GM18505 (cell line): ENCODE data around the gene ARL14.

Experiments
- ATAC-seq: cut with Tn5 transposase; IDR thresholded peaks from one replicate; pipeline ENCODE4 v1.9.1; 2021; ENCODE audit not compliant: unreplicated experiment
- POLR2A ChIP-seq: IDR thresholded peaks from 4 replicates; pipeline ENCODE4 v1.6.1; 2011; ENCODE audit warnings: borderline replicate concordance; ENCODE audit not compliant: insufficient read depth, insufficient read length; ENCODE audit errors: extremely low read depth

ARL14 gene

DNA sequence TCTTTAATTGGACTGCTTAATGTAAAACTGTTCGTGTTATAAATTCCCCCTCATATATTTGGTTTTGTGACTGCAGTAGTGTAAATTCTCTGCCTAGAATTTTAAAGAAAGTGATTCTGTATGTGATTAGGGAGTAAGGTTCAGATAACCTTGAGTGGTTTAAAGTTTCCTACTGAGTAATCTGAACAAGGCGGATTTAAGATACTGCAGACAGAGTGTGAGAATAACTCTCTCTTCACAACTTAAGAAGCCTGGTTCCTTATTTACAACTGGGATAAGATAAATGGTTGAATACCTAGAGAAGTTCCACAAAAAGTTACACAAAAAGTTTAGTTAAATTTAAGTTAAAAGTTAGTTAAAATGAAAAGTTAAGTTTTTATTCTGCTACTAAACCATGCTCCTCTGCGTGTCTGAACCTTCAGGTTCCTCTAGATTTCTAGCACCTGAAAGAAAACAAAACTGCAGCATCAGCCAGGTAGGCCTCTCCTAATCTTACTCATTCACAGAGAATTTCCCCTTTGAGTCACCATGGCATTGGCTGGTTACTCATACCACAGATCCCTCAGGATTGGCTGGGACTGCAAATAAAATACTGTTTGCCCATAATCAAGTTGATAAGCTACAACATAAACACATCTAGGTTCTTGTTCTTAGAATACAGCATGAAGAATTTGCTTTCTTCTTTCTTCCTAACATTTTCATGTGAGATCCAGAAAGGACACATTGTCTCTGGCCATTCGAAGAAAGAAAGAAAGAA is at the start of gene ARL14:
ARL14 (plus strand) TSS at position 614 of the 757 bp plus-strand sequence. CDS start 187 bp downstream, outside the sequence.
- ATAC-seq = no peak
- no peak for TF ChIP-seq POLR2A

DNA sequence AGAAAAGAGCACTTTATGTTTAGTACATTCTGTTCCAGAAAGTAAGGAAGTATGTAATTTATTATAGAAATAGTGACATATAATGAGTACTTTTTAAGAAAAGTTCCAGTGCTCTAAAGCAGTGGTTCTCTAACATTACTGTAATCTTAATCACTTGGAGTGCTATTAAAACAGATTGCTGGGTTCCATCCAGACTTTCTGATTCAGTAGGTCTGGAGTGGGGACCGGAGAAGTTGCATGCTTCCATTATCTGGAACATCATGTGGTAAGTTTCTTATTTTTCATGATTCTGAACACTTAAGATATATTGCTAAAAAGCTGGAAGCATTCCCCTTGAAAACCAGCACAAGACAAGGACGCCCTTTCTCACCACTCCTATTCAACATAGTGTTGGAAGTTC is 47.5 kb upstream of the ARL14 start:
- ATAC-seq = no peak
- no peak for TF ChIP-seq POLR2A

DNA sequence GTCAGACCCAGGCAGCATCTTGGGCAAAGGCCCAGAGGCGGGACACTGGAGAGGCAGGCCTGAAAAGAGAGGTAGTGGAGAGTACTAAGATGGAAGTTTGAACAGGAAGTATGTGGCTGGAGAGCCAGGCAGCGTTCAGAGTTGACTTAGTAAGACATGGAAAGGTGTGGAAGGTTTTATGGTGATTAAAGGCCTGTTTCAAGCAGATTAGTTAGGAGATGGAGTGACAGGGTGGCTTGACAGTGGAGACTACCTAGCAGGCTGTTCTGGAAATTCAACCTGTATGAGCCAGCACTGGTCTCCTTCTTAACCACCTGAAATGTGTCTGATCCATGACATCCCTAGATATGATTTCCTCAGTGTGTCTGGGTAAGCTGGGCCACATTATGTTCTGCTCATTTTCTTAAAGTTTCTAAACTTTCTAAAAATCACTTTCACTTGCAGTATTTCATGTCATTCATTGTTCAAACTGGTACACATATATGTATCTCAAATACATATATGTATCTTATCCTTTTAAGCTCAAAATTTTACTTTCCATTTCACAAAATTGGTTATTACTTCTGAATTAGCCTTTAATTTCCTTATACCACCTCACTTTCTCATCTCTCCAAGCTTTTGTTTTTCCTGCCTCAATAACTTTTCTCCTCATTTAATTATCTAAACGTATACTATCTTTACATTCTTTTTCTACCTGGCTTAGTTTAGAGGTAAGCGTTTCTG is 43.4 kb upstream of the ARL14 start:
- no peak for ATAC-seq
- no peak for TF ChIP-seq POLR2A

DNA sequence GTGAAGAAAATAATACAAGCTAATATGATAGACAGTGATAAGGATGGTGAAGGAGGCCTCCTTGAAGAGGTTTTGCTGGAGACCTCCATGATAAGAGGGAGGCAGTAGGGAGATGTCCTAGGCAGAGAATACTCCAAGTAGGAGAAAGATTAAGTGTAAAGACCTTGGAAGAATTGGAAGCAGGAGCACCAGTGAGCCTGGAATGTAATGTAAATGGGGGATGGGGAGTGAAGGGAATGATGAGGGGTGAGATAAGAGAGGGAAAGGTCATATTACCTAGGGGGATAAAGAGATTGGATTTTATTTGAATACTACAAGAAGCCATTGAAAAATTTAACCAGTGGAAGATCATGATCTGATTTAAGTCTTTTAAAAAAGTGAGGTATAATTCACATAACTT is 41.7 kb upstream of the ARL14 start:
- no peak for ATAC-seq
- TF ChIP-seq POLR2A = no peak

DNA sequence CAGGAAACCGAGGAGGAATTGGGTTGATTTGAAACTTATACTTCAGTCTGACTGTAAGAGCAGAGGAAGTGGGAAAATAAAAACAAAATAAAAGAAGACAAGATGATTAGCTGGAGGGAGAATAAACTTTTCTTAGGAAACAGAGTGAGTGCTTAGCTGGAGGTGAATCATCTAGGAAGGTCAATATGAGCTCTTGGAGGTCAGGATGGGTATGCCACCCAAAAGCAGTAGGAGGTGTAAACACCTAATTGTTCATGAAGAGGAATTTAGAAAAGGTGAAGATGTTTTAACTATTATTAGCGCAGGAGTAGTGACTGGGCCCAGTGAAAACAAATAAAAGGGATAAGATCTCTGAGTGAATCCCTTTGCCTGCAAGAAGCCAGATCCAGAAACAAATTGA is 39.9 kb upstream of the ARL14 start:
- ATAC-seq = no peak
- TF ChIP-seq POLR2A = no peak

DNA sequence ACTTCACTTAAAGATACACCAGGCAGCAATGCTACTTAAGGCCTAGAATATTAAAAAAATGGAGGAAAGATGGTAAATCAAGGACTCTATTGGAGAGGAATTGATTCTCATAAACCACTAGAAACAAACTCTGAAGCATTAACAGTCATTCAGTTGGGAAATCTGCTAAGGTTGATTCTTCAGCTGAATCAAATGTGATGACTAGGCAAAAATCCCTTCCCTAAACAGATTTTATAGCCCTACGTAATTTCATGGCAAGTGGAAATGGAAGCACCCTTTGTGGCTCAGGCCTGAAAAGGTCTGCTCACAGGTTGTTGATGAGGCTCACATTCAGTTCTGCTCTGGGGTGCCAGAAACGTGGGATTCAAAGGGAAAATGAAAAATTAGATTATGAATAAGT is 38.8 kb upstream of the ARL14 start:
- TF ChIP-seq POLR2A = no peak
- ATAC-seq = no peak

DNA sequence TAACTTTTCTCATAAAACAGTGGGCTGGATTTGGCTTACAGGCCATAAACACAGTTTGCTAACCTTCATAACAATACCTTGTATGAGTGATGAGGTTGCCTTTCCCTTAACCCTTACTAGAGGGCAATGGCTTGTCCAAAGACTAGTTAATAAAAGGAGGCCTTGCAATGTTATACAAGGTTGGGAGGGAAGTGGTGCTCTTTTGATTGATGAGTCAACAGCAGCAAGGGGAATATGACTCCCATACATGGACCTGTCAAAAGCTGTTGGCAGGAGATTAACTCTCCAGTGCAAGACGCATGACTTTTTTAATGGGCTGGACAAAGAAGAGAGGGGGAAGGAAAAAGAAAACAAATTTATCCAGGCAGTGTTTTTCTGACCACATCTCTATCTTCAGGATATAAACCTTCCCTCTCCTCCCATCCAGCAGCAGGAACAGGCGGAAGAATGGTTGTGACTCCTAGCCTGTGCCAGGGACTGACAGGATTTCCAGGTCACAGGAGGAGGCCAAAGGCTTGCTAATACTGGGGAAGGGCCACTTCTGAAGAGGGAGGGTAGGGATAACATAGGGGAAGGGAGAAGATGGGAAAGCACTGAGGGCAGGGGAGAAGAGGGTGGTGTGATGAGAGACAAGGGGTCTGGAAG is 35.2 kb upstream of the ARL14 start:
- ATAC-seq = no peak
- no peak for TF ChIP-seq POLR2A

DNA sequence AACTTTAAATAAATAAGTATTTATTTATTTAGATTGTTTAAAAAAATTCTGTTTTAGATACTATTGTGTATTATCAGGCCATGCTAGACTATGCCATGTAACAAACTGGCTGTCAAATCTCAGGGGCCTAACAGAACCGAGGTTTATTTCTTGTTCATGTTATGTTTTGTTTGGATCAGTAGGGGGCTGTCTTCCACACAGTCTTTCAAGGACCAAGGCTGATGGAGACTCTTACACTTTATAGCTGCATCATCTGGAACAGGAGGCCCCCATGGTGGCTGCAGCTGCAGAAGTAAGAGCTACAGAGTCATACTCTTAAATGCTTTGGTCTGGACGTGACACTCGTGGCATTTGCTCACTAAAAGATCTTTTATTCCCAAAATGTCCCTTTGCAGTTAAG is 33.0 kb upstream of the ARL14 start:
- no peak for TF ChIP-seq POLR2A
- ATAC-seq = no peak

DNA sequence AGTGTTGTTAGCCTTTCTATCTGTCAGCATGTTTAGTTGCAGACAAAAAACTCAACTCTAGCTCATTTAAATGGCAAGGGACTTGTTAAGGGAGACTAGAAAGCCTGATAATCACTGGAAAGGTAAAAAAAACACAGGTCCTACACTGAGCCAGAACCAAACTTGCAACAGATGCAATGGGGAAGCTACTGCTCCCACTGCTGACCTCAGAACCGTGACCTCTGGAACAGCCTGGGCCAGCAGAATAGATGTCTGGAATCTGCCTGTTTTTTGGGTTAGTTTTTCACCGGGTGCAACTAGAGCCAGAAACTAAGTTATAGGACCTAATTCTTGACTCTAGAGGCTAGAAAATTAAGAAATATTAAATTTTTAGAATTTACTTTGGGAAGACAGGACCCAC is 32.5 kb upstream of the ARL14 start:
- TF ChIP-seq POLR2A = no peak
- no peak for ATAC-seq

DNA sequence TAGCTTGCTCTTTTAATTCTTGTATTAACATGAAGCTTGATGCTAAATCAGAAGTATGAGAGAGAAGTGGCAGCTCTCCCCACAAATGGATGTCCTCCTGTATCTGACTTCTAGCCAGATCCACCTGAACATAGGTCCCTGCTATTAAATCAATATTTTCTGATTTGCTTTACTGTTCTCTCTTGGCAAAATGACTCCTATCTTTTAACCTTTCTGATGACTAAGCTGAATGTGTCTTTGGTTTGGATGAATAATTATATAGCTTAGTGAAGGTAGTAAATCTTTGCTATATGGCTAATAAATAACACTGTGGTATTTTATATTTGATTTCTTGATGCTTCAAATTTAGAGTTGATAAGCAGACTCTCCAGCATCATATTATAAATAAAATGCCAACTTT is 28.3 kb upstream of the ARL14 start:
- no peak for TF ChIP-seq POLR2A
- no peak for ATAC-seq

DNA sequence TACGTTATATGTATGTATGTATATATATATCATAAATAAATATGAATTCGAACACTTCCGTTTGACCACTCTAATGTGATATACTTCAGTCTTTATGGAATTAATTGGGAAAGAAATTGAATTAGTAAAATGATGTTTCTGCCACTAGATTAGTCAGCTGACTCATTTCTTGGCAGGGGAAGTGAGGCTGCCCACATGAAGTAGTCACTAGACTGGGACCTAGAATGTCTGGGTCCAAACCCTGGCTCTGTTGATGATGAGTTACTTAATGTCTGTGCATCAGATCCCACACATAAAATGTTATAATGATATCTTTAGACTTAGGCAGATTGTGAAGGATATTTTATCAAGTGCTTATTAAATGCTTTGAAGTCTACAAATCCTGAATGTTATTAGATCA is 27.4 kb upstream of the ARL14 start:
- no peak for TF ChIP-seq POLR2A
- ATAC-seq = no peak

DNA sequence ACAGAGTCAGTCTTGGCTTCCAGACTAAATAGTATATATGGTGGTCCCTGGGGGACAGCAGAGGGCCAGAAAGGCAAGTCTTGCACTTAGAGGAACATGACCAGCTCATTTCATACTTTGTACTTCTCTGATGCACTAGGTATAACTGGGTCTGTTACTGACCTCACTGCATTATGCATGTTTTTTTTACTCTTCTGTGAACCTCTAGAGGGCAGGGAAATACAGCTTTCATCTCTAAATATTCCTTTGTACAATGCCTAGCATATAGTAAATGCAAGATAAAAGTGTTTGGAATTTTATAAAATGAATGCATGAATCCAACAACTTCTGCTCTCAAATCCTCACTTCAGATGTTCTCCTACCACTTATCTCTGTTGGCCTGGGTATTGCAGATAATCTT is 23.4 kb upstream of the ARL14 start:
- no peak for ATAC-seq
- TF ChIP-seq POLR2A = no peak

DNA sequence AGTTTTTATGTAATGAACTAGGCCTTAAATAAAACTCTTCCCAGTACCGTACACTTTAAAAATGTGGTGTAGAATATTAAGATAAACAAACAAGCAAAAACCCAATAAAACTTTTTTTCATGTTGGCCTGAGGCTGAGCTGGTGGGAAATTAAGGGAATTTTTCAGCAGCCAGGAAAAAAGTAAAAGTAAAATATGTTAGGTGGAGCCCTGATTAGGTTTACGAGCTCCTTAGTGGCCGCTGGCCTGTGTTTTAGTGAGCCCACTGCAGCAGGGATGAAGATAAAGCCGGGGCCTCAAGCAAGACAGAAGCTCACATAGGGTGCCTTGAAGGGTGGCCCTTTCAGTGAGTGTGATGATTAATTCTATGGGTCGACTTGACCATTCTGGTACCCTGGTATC is 16.1 kb upstream of the ARL14 start:
- ATAC-seq = no peak
- TF ChIP-seq POLR2A = no peak

DNA sequence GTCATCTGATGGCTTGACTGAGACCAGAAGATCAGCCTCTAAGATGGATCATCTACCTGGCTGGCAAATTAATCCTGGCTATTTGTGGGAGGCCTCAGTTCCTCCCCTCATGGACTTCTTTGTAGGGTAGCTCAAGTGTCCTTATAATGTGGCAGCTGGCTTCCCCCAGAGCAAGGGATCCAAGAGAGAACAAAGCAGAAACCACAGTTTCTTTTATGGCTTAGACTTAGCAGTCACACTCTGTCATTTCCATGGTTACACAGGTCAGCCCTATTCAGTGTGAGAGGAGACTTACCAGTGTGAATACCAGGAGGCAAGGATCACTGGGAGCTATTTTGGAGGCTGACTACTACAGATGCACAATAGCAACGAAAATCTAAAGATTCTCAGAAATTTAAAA is 15.3 kb upstream of the ARL14 start:
- no peak for ATAC-seq
- TF ChIP-seq POLR2A = no peak
